ENCODE results near the gene KLHDC4.
"Not testable (repeated sequence)": the region's sequence is repeated elsewhere in the genome, so short reads cannot be mapped to it uniquely, and the experiment has no call there.

KLHDC4 gene

GRCh38 chr16:87740909-87741424 lies 24.8 kb downstream of the KLHDC4 start:
- no peak for TF ChIP-seq POLR2A (IDR thresholded peaks at IDR 0.05; ENCODE audit: low read depth, low read length)
- no peak for DNase-seq (ENCODE audit: insufficient read length, low spot score)
- no peak for FAIRE-seq

- DNase-seq (ENCODE audit: insufficient read length, low spot score) (no peak), FAIRE-seq (no peak)
- TF ChIP-seq POLR2A (IDR thresholded peaks at IDR 0.05; ENCODE audit: low read depth, low read length) = no peak
Measured at GRCh38 chr16:87740441-87740840, 25.3 kb downstream of the KLHDC4 start.

- DNase-seq (ENCODE audit: insufficient read length, low spot score) (no peak), FAIRE-seq (no peak)
- TF ChIP-seq POLR2A (IDR thresholded peaks at IDR 0.05; ENCODE audit: low read depth, low read length) = no peak
Measured at GRCh38 chr16:87739801-87740200, 26.0 kb downstream of the KLHDC4 start.

- DNase-seq (ENCODE audit: insufficient read length, low spot score) = no peak
- FAIRE-seq = no peak
- no peak for TF ChIP-seq POLR2A (IDR thresholded peaks at IDR 0.05; ENCODE audit: low read depth, low read length)
Measured at GRCh38 chr16:87736008-87736382, 29.8 kb downstream of the KLHDC4 start.

GRCh38 chr16:87735270-87736007 lies 30.3 kb downstream of the KLHDC4 start:
- DNase-seq (ENCODE audit: insufficient read length, low spot score) (no peak), FAIRE-seq (no peak)
- TF ChIP-seq POLR2A (IDR thresholded peaks at IDR 0.05; ENCODE audit: low read depth, low read length) = no peak

- no peak for DNase-seq (ENCODE audit: insufficient read length, low spot score)
- TF ChIP-seq POLR2A (IDR thresholded peaks at IDR 0.05; ENCODE audit: low read depth, low read length) = no peak
- FAIRE-seq = no peak
Measured at GRCh38 chr16:87734644-87735043, 31.1 kb downstream of the KLHDC4 start.

- TF ChIP-seq POLR2A (IDR thresholded peaks at IDR 0.05; ENCODE audit: low read depth, low read length) = no peak
- FAIRE-seq = no peak
- DNase-seq (ENCODE audit: insufficient read length, low spot score) = no peak
Measured at GRCh38 chr16:87733190-87733589, 32.6 kb downstream of the KLHDC4 start.

- no peak for FAIRE-seq
- no peak for TF ChIP-seq POLR2A (IDR thresholded peaks at IDR 0.05; ENCODE audit: low read depth, low read length)
- DNase-seq (ENCODE audit: insufficient read length, low spot score) = no peak
Measured at GRCh38 chr16:87731607-87732006, 34.2 kb downstream of the KLHDC4 start.

- TF ChIP-seq POLR2A (IDR thresholded peaks at IDR 0.05; ENCODE audit: low read depth, low read length) = no peak
- no peak for DNase-seq (ENCODE audit: insufficient read length, low spot score)
- FAIRE-seq = no peak
Measured at GRCh38 chr16:87729266-87729954, 36.4 kb downstream of the KLHDC4 start.

GRCh38 chr16:87728026-87728425 lies 37.8 kb downstream of the KLHDC4 start:
- no peak for DNase-seq (ENCODE audit: insufficient read length, low spot score)
- TF ChIP-seq POLR2A (IDR thresholded peaks at IDR 0.05; ENCODE audit: low read depth, low read length) = no peak
- no peak for FAIRE-seq

- DNase-seq (ENCODE audit: insufficient read length, low spot score) = no peak
- no peak for TF ChIP-seq POLR2A (IDR thresholded peaks at IDR 0.05; ENCODE audit: low read depth, low read length)
- FAIRE-seq = no peak
Measured at GRCh38 chr16:87727346-87727745, 38.4 kb downstream of the KLHDC4 start.

- not testable (repeated sequence) for DNase-seq (ENCODE audit: insufficient read length, low spot score); FAIRE-seq
Measured at GRCh38 chr16:87726577-87726976, 39.2 kb downstream of the KLHDC4 start.

- TF ChIP-seq POLR2A (IDR thresholded peaks at IDR 0.05; ENCODE audit: low read depth, low read length) = no peak
- DNase-seq (ENCODE audit: insufficient read length, low spot score) (no peak), FAIRE-seq (no peak)
Measured at GRCh38 chr16:87725596-87726235, 40.1 kb downstream of the KLHDC4 start.

GRCh38 chr16:87724490-87725291 lies 41.1 kb downstream of the KLHDC4 start:
- DNase-seq (ENCODE audit: insufficient read length, low spot score) = no peak
- TF ChIP-seq POLR2A (IDR thresholded peaks at IDR 0.05; ENCODE audit: low read depth, low read length) = no peak
- FAIRE-seq = no peak
